H1 (cell line): ENCODE results near the gene SOCS6. TPM values are rescaled to one million over a fixed set of nuclear protein-coding genes. Genes with fewer than 3 reads are reported as not detected.

ENCODE experiments used
- CTCF ChIA-PET: fragments of 300-600 bp; sonication (Branson Sonifier 250); formaldehyde crosslinking; loops from one replicate; lab custom pipeline; 2021; ENCODE audit not compliant: partially characterized antibody; lab: Charles Lee
- POLR2A ChIA-PET: fragments of 300-600 bp; sonication (Branson Sonifier 250); formaldehyde crosslinking; loops from one replicate; lab custom pipeline; 2021; ENCODE audit warnings: inconsistent platforms; ENCODE audit not compliant: partially characterized antibody; lab: Charles Lee
- DNase-seq, 2 experiments: peaks; one replicate each; pipeline versions ENCODE4 v3.0.0 to v3.0.0-alpha.2; 2010 to 2022; ENCODE audit warnings: low spot score in 2 of 2, low read depth in 1 of 2, mixed read lengths in 1 of 2
- FAIRE-seq: peaks from 2 replicates; lab custom pipeline; 2011; peaks lifted over from hg19 to GRCh38; lab: Jason Lieb, UNC
- H2AFZ ChIP-seq: 2 replicates; pipeline ENCODE4 v1.8.1; 2012; ENCODE audit warnings: low read length, inconsistent platforms
- H2AK5ac ChIP-seq: 2 replicates; pipeline ENCODE4 v1.6.1; 2013; ENCODE audit warnings: low read depth, low read length
- H2BK120ac ChIP-seq: replicated peaks from 2 replicates; pipeline ENCODE3; 2013; ENCODE audit warnings: low read depth, low read length, inconsistent platforms
- H2BK12ac ChIP-seq: 2 replicates; pipeline ENCODE4 v1.6.1; 2013; ENCODE audit warnings: low read depth, low read length
- H2BK15ac ChIP-seq: 2 replicates; pipeline ENCODE4 v1.6.1; 2013; ENCODE audit warnings: low read length
- H2BK20ac ChIP-seq: 2 replicates; pipeline ENCODE4 v1.6.1; 2013; ENCODE audit warnings: low read length
- H2BK5ac ChIP-seq: 2 replicates; pipeline ENCODE4 v1.6.1; 2013; ENCODE audit warnings: low read depth, low read length
- H3K14ac ChIP-seq: 2 replicates; pipeline ENCODE4 v1.6.1; 2013; ENCODE audit warnings: inconsistent platforms; ENCODE audit not compliant: insufficient read length
- H3K18ac ChIP-seq: 2 replicates; pipeline ENCODE4 v1.6.1; 2013; ENCODE audit warnings: low read length; ENCODE audit errors: extremely low read depth
- H3K23ac ChIP-seq: 2 replicates; pipeline ENCODE4 v1.6.1; 2013; ENCODE audit warnings: inconsistent platforms; ENCODE audit not compliant: insufficient read length
- H3K23me2 ChIP-seq: 2 replicates; pipeline ENCODE4 v1.6.1; 2013; ENCODE audit warnings: low read depth, low read length
- H3K27ac ChIP-seq: 2 replicates; pipeline ENCODE4 v1.6.1; 2011; ENCODE audit warnings: low read depth, low read length, inconsistent platforms
- H3K27me3 ChIP-seq, 4 experiments: replicated peaks in 1 of 4; 1 replicate in 1 of 4; 2 replicates in 3 of 4; pipeline versions ENCODE4 v1.6.1 to v1.8.1; 2011 to 2013; ENCODE audit warnings: low read length in 3 of 4, mild to moderate bottlenecking in 3 of 4, inconsistent platforms in 2 of 4, mixed read lengths in 2 of 4, moderate library complexity in 1 of 4; ENCODE audit not compliant: control insufficient read depth in 3 of 4, insufficient read depth in 3 of 4; ENCODE audit errors: extremely low read depth in 1 of 4
- H3K36me3 ChIP-seq, 4 experiments: 2 replicates each; pipeline versions ENCODE4 v1.6.1 to v1.8.1; 2011 to 2013; ENCODE audit warnings: mild to moderate bottlenecking in 4 of 4, low read length in 3 of 4, moderate library complexity in 2 of 4, control low read depth in 1 of 4, inconsistent platforms in 1 of 4; ENCODE audit not compliant: insufficient read depth in 4 of 4, control insufficient read depth in 2 of 4
- H3K4ac ChIP-seq: replicated peaks from 2 replicates; pipeline ENCODE3; 2013; ENCODE audit warnings: low read length, low read depth, mixed read lengths, inconsistent platforms; ENCODE audit not compliant: insufficient read length
- H3K4me1 ChIP-seq, 4 experiments: replicated peaks in 1 of 4; 1 replicate in 1 of 4; 2 replicates in 3 of 4; pipeline versions ENCODE4 v1.6.1 to v1.8.1; 2011 to 2013; ENCODE audit warnings: low read length in 3 of 4, inconsistent platforms in 2 of 4, mixed read lengths in 1 of 4; ENCODE audit not compliant: insufficient read depth in 4 of 4, control insufficient read depth in 3 of 4
- H3K4me2 ChIP-seq, 2 experiments: 2 replicates each; pipeline versions ENCODE4 v1.6.1 to v1.8.1; 2011 to 2013; ENCODE audit warnings: low read depth in 2 of 2, low read length in 2 of 2, control low read depth in 1 of 2, inconsistent platforms in 1 of 2, mild to moderate bottlenecking in 1 of 2; ENCODE audit not compliant: insufficient read depth in 1 of 2
- H3K4me3 ChIP-seq, 4 experiments: fragments of 200-600, 300-600 bp in 1 of 4; sonication (generic), shearing (Covaris generic), sonication (Bioruptor Twin) in 1 of 4; 2 replicates each; pipeline versions ENCODE4 v1.5.1 to v1.8.1; 2011 to 2016; ENCODE audit warnings: low read length in 4 of 4, low read depth in 3 of 4, control low read depth in 2 of 4, inconsistent platforms in 2 of 4, mild to moderate bottlenecking in 2 of 4, mixed read lengths in 1 of 4, moderate library complexity in 1 of 4; ENCODE audit not compliant: insufficient read depth in 2 of 4; ENCODE audit errors: extremely low read depth in 1 of 4
- H3K56ac ChIP-seq: replicated peaks from 2 replicates; pipeline ENCODE3; 2013; ENCODE audit warnings: low read depth, mild to moderate bottlenecking, mixed read lengths, low read length, inconsistent platforms; ENCODE audit not compliant: insufficient read length
- H3K79me1 ChIP-seq: 2 replicates; pipeline ENCODE4 v1.6.1; 2013; ENCODE audit warnings: low read depth, low read length, control low read depth
- H3K79me2 ChIP-seq, 2 experiments: 2 replicates each; pipeline versions ENCODE4 v1.6.1 to v1.8.1; 2012 to 2013; ENCODE audit warnings: low read length in 2 of 2, mild to moderate bottlenecking in 2 of 2, inconsistent platforms in 1 of 2; ENCODE audit not compliant: insufficient read depth in 2 of 2, control insufficient read depth in 1 of 2
- H3K9ac ChIP-seq, 4 experiments: replicated peaks in 1 of 4; 1 replicate in 1 of 4; 2 replicates in 3 of 4; pipeline versions ENCODE4 v1.6.1 to v1.8.1; 2011 to 2013; ENCODE audit warnings: low read depth in 3 of 4, low read length in 3 of 4, control low read depth in 2 of 4, mild to moderate bottlenecking in 2 of 4, moderate library complexity in 2 of 4, inconsistent platforms in 1 of 4; ENCODE audit errors: extremely low read depth in 1 of 4
- H3K9me3 ChIP-seq, 2 experiments: 2 replicates each; pipeline versions ENCODE4 v1.6.1 to v1.8.1; 2012 to 2013; ENCODE audit warnings: mild to moderate bottlenecking in 2 of 2, moderate library complexity in 2 of 2, control low read depth in 1 of 2, inconsistent platforms in 1 of 2, low read depth in 1 of 2, low read length in 1 of 2, mixed read lengths in 1 of 2; ENCODE audit not compliant: insufficient read depth in 2 of 2
- H4K20me1 ChIP-seq, 2 experiments: replicated peaks in 1 of 2; 2 replicates each; pipeline versions ENCODE3 to v1.8.1; 2011 to 2013; ENCODE audit warnings: inconsistent platforms in 2 of 2, low read length in 2 of 2, mild to moderate bottlenecking in 1 of 2; ENCODE audit not compliant: insufficient read depth in 2 of 2, control insufficient read depth in 1 of 2
- H4K5ac ChIP-seq: 2 replicates; pipeline ENCODE4 v1.6.1; 2013; ENCODE audit warnings: low read length, low read depth, mixed read lengths, inconsistent platforms; ENCODE audit not compliant: insufficient read length
- H4K8ac ChIP-seq: 2 replicates; pipeline ENCODE4 v1.8.0; 2013; ENCODE audit warnings: mild to moderate bottlenecking, moderate library complexity, low read length, inconsistent platforms; ENCODE audit not compliant: insufficient read depth; ENCODE audit errors: extremely low read depth
- H4K91ac ChIP-seq: replicated peaks from 2 replicates; pipeline ENCODE3; 2013; ENCODE audit warnings: low read length, mixed read lengths, inconsistent platforms; ENCODE audit not compliant: insufficient read length
- ATF2 ChIP-seq: IDR thresholded peaks from 2 replicates; pipeline ENCODE4 v1.6.1; 2012; ENCODE audit warnings: low read length, inconsistent platforms
- CTCF ChIP-seq, 3 experiments: IDR thresholded peaks; 1 replicate in 2 of 3; 2 replicates in 1 of 3; pipeline versions ENCODE4 v1.5.1 to v1.6.1; 2011; ENCODE audit warnings: low read length in 3 of 3, mild to moderate bottlenecking in 3 of 3, inconsistent platforms in 2 of 3, low read depth in 1 of 3, moderate library complexity in 1 of 3; ENCODE audit not compliant: insufficient read depth in 1 of 3; ENCODE audit errors: control extremely low read depth in 1 of 3
- EGR1 ChIP-seq: IDR thresholded peaks from 2 replicates; pipeline ENCODE4 v1.6.1; 2011; ENCODE audit warnings: low read depth, low read length, borderline replicate concordance
- KDM1A ChIP-seq: fragments of 200-600, 300-600 bp; sonication (generic); IDR thresholded peaks from 2 replicates; pipeline ENCODE4 v1.7.1; 2016; ENCODE audit warnings: mild to moderate bottlenecking, low read length, borderline replicate concordance
- TAF1 ChIP-seq: IDR thresholded peaks from 2 replicates; pipeline ENCODE4 v1.6.1; 2011; ENCODE audit warnings: mild to moderate bottlenecking, low read depth, low read length
- WGBS, 2 experiments: shearing (Covaris generic) in 1 of 2; methylation state at CpG; one replicate each; pipeline versions ENCODE4 v1.1.6 to v1.1.7; 2013 to 2015; ENCODE audit warnings: low lambda C conversion rate in 2 of 2, mixed read lengths in 2 of 2, inconsistent platforms in 1 of 2, low coverage in 1 of 2, missing lambda C conversion rate in 1 of 2; ENCODE audit not compliant: insufficient replicate concordance in 2 of 2, insufficient coverage in 1 of 2, insufficient read length in 1 of 2; ENCODE audit errors: extremely low coverage in 1 of 2, missing lambda C conversion rate in 1 of 2; 5-methylcytosine and 5-hydroxymethylcytosine counted together
- polyA plus RNA-seq, 7 experiments: library from polyadenylated mRNA; depleted of rRNA in 3 of 7; stranded (reverse) in 5 of 7; unstranded in 2 of 7; fragments of >200 nt in 5 of 7; fragments of 200-250 nt in 2 of 7; gene quantifications; 1 replicate in 5 of 7; 2 replicates in 1 of 7; 4 replicates in 1 of 7; pipeline versions ENCODE4 v1.2.1 to v1.2.3, GENCODE V29; 2011 to 2013; ENCODE audit warnings: missing spikeins in 2 of 7, mixed read lengths in 2 of 7
- total RNA-seq: library from RNA; stranded (reverse); fragmentation: NEBNext Ultra II Directional; extraction: Animal tissue kit (Norgen Biotek cat#: 25700); gene quantifications from 2 replicates; pipeline ENCODE4 v1.2.1, GENCODE V29; 2021

The SOCS6 gene
- total and polyA plus RNA-seq, 2 of the 8 experiments (the other 6 are each of a cell fraction or from before 2014, with no cell fraction given): 9.1 to 22.9 TPM

- H3K36me3 ChIP-seq: 0 out of 8 replicates have a peak, but pooled peaks cover 0 to 2% (median 0%) of the 10 kb centered on the region in 4 experiments
- DNase-seq: no peak
- no peak overlapping the region for H2BK15ac ChIP-seq
- no peaks in the 10 kb centered on the region for H3K27me3 ChIP-seq
- H2BK12ac ChIP-seq: no peak overlapping the region
- ChIA-PET POLR2A (no interaction called here), CTCF (interaction anchor here (0.7 to 1.9 kb wide), 4 partner anchors 39 to 140 kb away, joined by 3 to 6 read pairs (median 4); no protein-coding TSS in a partner anchor)
- no peaks in the 10 kb centered on the region for H3K79me1 ChIP-seq
- no peak overlapping the region for H3K18ac ChIP-seq
- FAIRE-seq: no peak
- no peak overlapping the region for H3K27ac ChIP-seq
- no peak overlapping the region for H4K8ac ChIP-seq
- no peaks in the 10 kb centered on the region for H3K23me2 ChIP-seq
- no peak overlapping the region for H3K14ac ChIP-seq
- no peak overlapping the region for H3K4ac ChIP-seq
- H2AFZ ChIP-seq: no peak overlapping the region
- no peak overlapping the region for H4K91ac ChIP-seq
- WGBS, 2 experiments: 84% methylated on average over 5 of the region's 5 CpGs; no CpG with 5 or more reads in 1 of the 2 experiments
- H2BK120ac ChIP-seq: no peak overlapping the region
- no peak overlapping the region for H3K4me2 ChIP-seq
- H3K23ac ChIP-seq: no peak overlapping the region
- H3K79me2 ChIP-seq: no peaks in the 10 kb centered on the region
- H2BK20ac ChIP-seq: no peak overlapping the region
- no peak overlapping the region for H3K56ac ChIP-seq
- H3K9me3 ChIP-seq: peaks cover 4 to 5% of the 10 kb centered on the region in 2 experiments; a peak in 3 of 4 replicates
- peaks cover 0 to 3% (median 1%) of the 10 kb centered on the region in 4 experiments; a peak in 2 of 7 replicates for H3K4me1 ChIP-seq
- H2BK5ac ChIP-seq: no peak overlapping the region
- no peak overlapping the region for H3K4me3 ChIP-seq
- no peaks in the 10 kb centered on the region for H4K20me1 ChIP-seq
- H2AK5ac ChIP-seq: no peak overlapping the region
- H3K9ac ChIP-seq: no peak overlapping the region
- no peak overlapping the region for H4K5ac ChIP-seq
- no peak for TF ChIP-seq ATF2
- TF ChIP-seq CTCF (IDR thresholded peaks at IDR 0.05; ENCODE audit: control extremely low read depth in 1 of 3, insufficient read depth in 1 of 3, low read depth in 1 of 3, low read length in 3 of 3): no peak
- TF ChIP-seq EGR1: no peak
- no peak for TF ChIP-seq TAF1
- no peak for TF ChIP-seq KDM1A
Observed at GRCh38 chr18:70334728-70335329, 46.0 kb downstream of the SOCS6 start.
